Fibroblast of lung (primary cell): ENCODE data around the gene DRGX. TPM values are rescaled to one million over a fixed set of nuclear protein-coding genes. Genes with fewer than 3 reads are reported as not detected.
A peak's percentile ranks its signal among the peaks of the same experiment; 100 is the strongest.

Experiments used
- DNase-seq, 2 donors: peaks; one replicate each; pipeline versions ENCODE4 v3.0.0 to v3.0.0-alpha.2; 2010; ENCODE audit warnings: low read depth in 2 of 2
- H2AFZ ChIP-seq: 2 replicates; pipeline ENCODE4 v1.5.1; 2012; ENCODE audit warnings: low read length, control low read depth, inconsistent platforms
- H3K27ac ChIP-seq: 2 replicates; pipeline ENCODE4 v1.5.1; 2011; ENCODE audit warnings: low read length, control low read depth; ENCODE audit not compliant: insufficient read depth
- H3K27me3 ChIP-seq: 2 replicates; pipeline ENCODE4 v1.5.1; 2011; ENCODE audit warnings: mild to moderate bottlenecking, low read length; ENCODE audit not compliant: control insufficient read depth, insufficient read depth
- H3K36me3 ChIP-seq: 2 replicates; pipeline ENCODE4 v1.5.1; 2011; ENCODE audit warnings: low read length; ENCODE audit not compliant: control insufficient read depth, insufficient read depth
- H3K4me1 ChIP-seq: 2 replicates; pipeline ENCODE4 v1.5.1; 2011; ENCODE audit warnings: low read length; ENCODE audit not compliant: control insufficient read depth, insufficient read depth; ENCODE audit errors: extremely low read depth
- H3K4me2 ChIP-seq: 2 replicates; pipeline ENCODE4 v1.5.1; 2011; ENCODE audit warnings: low read length, control low read depth; ENCODE audit not compliant: insufficient read depth; ENCODE audit errors: extremely low read depth
- H3K4me3 ChIP-seq, 4 experiments: fragments of 200-600 bp in 1 of 4; sonication (generic) in 1 of 4; replicated peaks in 1 of 4; 2 replicates each; pipeline ENCODE4 v1.5.1; 2011 to 2016; ENCODE audit warnings: low read length in 4 of 4, low read depth in 3 of 4, mild to moderate bottlenecking in 3 of 4, control low read depth in 2 of 4, inconsistent platforms in 1 of 4, mixed read lengths in 1 of 4; ENCODE audit not compliant: insufficient read depth in 1 of 4; ENCODE audit errors: control extremely low read depth in 1 of 4
- H3K79me2 ChIP-seq: 2 replicates; pipeline ENCODE4 v1.5.1; 2012; ENCODE audit warnings: mild to moderate bottlenecking, low read length, inconsistent platforms; ENCODE audit not compliant: control insufficient read depth, insufficient read depth
- H3K9ac ChIP-seq: 2 replicates; pipeline ENCODE4 v1.5.1; 2011; ENCODE audit warnings: mild to moderate bottlenecking, low read length, control low read depth; ENCODE audit not compliant: insufficient read depth
- H3K9me3 ChIP-seq: 2 replicates; pipeline ENCODE4 v1.5.1; 2012; ENCODE audit warnings: low read depth, low read length; ENCODE audit not compliant: control insufficient read depth, insufficient read depth
- H4K20me1 ChIP-seq: 2 replicates; pipeline ENCODE4 v1.5.1; 2011; ENCODE audit warnings: low read length; ENCODE audit not compliant: control insufficient read depth, insufficient read depth; ENCODE audit errors: extremely low read depth
- EZH2 ChIP-seq: IDR thresholded peaks from 2 replicates; pipeline ENCODE4 v1.5.1; 2012; ENCODE audit warnings: low read length, control low read depth, mild to moderate bottlenecking; ENCODE audit errors: missing control alignments
- polyA plus RNA-seq, 2 donors: library from polyadenylated mRNA; depleted of rRNA in 1 of 2; stranded (reverse) in 1 of 2; unstranded in 1 of 2; fragments of >200 nt; gene quantifications; 2 replicates each; pipeline ENCODE4 v1.2.1, GENCODE V29; 2011 to 2012; ENCODE audit warnings: missing spikeins in 1 of 2
- total RNA-seq: library from RNA; depleted of rRNA; stranded (reverse); fragments of >200 nt; gene quantifications from 2 replicates; pipeline ENCODE4 v1.2.1, GENCODE V29; 2014
- TF ChIP-seq, protein P1 (sequence below), 2 donors: IDR thresholded peaks in 1 of 2; conservative IDR thresholded peaks in 1 of 2; 1 replicate in 1 of 2; 2 replicates in 1 of 2; pipeline ENCODE4 v1.5.1; 2011 to 2012; ENCODE audit warnings: low read length in 2 of 2, control low read depth in 1 of 2, inconsistent platforms in 1 of 2, low read depth in 1 of 2, mild to moderate bottlenecking in 1 of 2

The DRGX gene
- total and polyA plus RNA-seq, 2 donors (not counting 1 experiment from before 2014, with no cell fraction given): 0.11 TPM; not detected in 1

DNA sequence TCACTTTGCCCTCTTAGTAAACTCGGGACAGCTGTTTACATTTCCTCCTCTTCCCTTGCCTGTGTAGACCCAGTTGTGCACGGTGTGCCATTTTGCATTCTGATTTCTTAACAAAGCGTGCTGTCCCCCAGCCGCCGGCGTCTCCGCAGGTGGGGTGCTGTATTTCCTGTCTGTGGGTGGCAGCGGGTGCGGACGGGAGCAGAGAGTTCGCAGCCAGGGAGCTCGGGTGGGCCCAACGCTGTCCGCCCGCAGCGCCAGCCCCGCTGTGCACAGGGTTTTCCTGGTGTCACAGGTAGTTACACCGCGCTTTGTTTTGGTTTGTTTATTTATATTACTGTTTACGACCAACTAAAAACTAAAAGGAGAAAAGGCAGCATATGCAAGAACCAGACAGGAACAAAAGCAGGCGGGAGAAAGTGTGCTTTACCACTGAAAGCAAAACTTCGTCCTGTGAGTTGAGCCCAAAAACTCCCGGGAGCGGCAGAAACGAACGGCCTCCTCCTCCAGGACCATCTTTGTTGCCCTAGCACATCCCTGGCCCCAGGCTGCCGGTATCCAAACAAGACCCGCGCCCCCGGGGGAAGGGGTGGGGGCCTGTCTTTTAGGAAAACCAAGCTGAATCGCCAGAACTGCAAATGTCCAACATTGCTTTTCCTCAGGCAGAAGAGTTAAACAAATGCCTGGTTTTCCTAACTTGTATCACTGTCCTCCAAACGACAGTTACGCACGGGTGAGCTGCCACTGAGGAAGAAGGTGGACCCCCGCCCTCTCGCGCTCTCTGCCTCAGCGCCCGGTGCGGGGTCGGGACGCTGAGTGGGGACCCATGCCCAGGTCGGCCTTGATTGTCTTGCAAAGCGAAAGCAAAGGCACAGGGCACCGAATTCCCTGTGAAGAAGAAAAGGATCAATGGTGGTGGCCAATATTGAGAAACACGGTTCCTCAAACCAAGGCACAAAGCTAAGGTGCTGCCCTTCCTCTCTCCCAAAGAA, 45.9 kb upstream of the DRGX start:
- no peak for TF ChIP-seq EZH2
- TF ChIP-seq, protein P1, sequence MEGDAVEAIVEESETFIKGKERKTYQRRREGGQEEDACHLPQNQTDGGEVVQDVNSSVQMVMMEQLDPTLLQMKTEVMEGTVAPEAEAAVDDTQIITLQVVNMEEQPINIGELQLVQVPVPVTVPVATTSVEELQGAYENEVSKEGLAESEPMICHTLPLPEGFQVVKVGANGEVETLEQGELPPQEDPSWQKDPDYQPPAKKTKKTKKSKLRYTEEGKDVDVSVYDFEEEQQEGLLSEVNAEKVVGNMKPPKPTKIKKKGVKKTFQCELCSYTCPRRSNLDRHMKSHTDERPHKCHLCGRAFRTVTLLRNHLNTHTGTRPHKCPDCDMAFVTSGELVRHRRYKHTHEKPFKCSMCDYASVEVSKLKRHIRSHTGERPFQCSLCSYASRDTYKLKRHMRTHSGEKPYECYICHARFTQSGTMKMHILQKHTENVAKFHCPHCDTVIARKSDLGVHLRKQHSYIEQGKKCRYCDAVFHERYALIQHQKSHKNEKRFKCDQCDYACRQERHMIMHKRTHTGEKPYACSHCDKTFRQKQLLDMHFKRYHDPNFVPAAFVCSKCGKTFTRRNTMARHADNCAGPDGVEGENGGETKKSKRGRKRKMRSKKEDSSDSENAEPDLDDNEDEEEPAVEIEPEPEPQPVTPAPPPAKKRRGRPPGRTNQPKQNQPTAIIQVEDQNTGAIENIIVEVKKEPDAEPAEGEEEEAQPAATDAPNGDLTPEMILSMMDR (conservative IDR thresholded peaks at IDR 0.05 in 1 of 2, IDR thresholded peaks at IDR 0.05 in 1 of 2; ENCODE audit: low read depth in 1 of 2, low read length in 2 of 2): no peak
- Histone ChIP-seq H3K79me2 (no peaks in the 10 kb centered on the region), H3K9me3 (no peaks in the 10 kb centered on the region), H3K36me3 (no peaks in the 10 kb centered on the region), H3K4me1 (no peaks in the 10 kb centered on the region), H3K27ac (no peak overlapping the region), H4K20me1 (no peaks in the 10 kb centered on the region), H3K4me3 (peak overlapping the region in 2 of 4 experiments; percentile 20 to 33), H3K27me3 (no peaks in the 10 kb centered on the region), H3K4me2 (no peak overlapping the region), H2AFZ (no peak overlapping the region), H3K9ac (no peak overlapping the region)
- DNase-seq: no peak

DNA sequence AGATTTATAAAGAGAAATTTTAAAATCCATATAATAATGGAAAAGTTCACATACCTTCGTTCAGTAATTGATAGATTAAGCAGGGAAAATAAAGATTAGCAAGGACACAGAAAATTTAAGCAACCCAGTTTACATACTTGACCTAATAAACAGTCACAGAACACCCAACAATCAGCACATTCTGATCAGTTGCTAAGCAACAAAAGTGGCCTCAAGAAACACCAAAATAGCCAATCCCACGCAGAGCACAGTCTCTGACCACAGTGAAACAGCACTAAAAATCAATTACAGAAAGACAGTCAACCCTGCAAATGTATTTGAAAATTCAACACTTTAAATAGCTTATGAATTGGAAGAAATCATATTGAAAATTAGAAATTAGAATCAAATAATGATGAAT, 39.3 kb upstream of the DRGX start:
- Histone ChIP-seq H3K79me2 (no peaks in the 10 kb centered on the region), H3K4me1 (no peaks in the 10 kb centered on the region), H3K4me3 (no peak overlapping the region), H2AFZ (no peak overlapping the region), H3K9ac (no peak overlapping the region), H4K20me1 (no peaks in the 10 kb centered on the region), H3K9me3 (no peaks in the 10 kb centered on the region), H3K4me2 (no peak overlapping the region), H3K27ac (no peak overlapping the region), H3K27me3 (no peaks in the 10 kb centered on the region), H3K36me3 (no peaks in the 10 kb centered on the region)
- no peak for TF ChIP-seq EZH2
- TF ChIP-seq, protein P1 (conservative IDR thresholded peaks at IDR 0.05 in 1 of 2, IDR thresholded peaks at IDR 0.05 in 1 of 2; ENCODE audit: low read depth in 1 of 2, low read length in 2 of 2): no peak
- DNase-seq: no peak

DNA sequence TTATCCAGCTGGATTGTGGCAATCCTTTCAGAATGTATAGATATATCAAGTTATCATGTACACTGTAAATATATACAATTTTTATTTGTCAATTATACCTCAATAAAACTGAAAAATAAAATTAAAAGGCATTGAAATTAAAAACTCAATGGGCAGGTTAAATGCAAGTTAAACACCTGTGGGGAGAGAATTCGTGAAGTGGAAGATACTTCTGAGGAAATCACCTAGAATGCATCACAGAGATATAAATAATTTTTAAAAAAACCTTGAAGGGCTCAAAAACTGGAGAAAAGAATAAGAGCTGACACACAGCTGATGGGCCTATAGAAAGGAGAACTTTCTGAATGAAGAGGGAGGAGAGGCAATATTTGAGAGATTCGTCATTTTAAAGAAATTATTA, 37.2 kb upstream of the DRGX start:
- no peaks in the 10 kb centered on the region for H3K9me3 ChIP-seq
- no peak overlapping the region for H3K4me3 ChIP-seq
- no peak for DNase-seq
- no peaks in the 10 kb centered on the region for H3K79me2 ChIP-seq
- no peak overlapping the region for H2AFZ ChIP-seq
- H3K27ac ChIP-seq: no peak overlapping the region
- H3K36me3 ChIP-seq: no peaks in the 10 kb centered on the region
- no peak overlapping the region for H3K9ac ChIP-seq
- H3K4me2 ChIP-seq: no peak overlapping the region
- no peaks in the 10 kb centered on the region for H3K4me1 ChIP-seq
- no peaks in the 10 kb centered on the region for H4K20me1 ChIP-seq
- no peak for TF ChIP-seq EZH2
- TF ChIP-seq, protein P1 (conservative IDR thresholded peaks at IDR 0.05 in 1 of 2, IDR thresholded peaks at IDR 0.05 in 1 of 2; ENCODE audit: low read depth in 1 of 2, low read length in 2 of 2): no peak
- H3K27me3 ChIP-seq: no peaks in the 10 kb centered on the region
